Fibroblast of villous mesenchyme (primary cell): Measurements from ENCODE around the gene DNM3. TPM values are rescaled to one million over a fixed set of nuclear protein-coding genes. Genes with fewer than 3 reads are reported as not detected.

Experiments
- DNase-seq: peaks from one replicate; pipeline ENCODE4 v3.0.0-alpha.2; 2010; ENCODE audit warnings: low read depth
- H3K4me3 ChIP-seq: 2 replicates; pipeline ENCODE4 v1.5.1; 2011; ENCODE audit warnings: low read depth, mild to moderate bottlenecking, low read length
- CTCF ChIP-seq: IDR thresholded peaks from 2 replicates; pipeline ENCODE4 v1.5.1; 2012; ENCODE audit warnings: low read depth, mild to moderate bottlenecking, low read length; ENCODE audit not compliant: insufficient read depth
- total RNA-seq: library from RNA; depleted of rRNA; stranded (reverse); fragments of >200 nt; gene quantifications from 2 replicates; pipeline ENCODE4 v1.2.3, GENCODE V29; 2012

Gene DNM3
- total RNA-seq, 1 donor = 2.2 TPM

- H3K4me3 ChIP-seq = no peak overlapping the region
- peak; percentile 41 for DNase-seq
- no peak for TF ChIP-seq CTCF
Measured at GRCh38 chr1:172408958-172409357, 567.7 kb downstream of the DNM3 start.

- H3K4me3 ChIP-seq = no peak overlapping the region
- DNase-seq = no peak
- TF ChIP-seq CTCF = no peak
Measured at GRCh38 chr1:172410027-172410426, 568.7 kb downstream of the DNM3 start.

- H3K4me3 ChIP-seq = no peak overlapping the region
- TF ChIP-seq CTCF = no peak
- DNase-seq = no peak
Measured at GRCh38 chr1:172411791-172412338, 570.6 kb downstream of the DNM3 start.

GRCh38 chr1:172414331-172414730 lies 573.0 kb downstream of the DNM3 start:
- peak; percentile 36 for DNase-seq
- no peak for TF ChIP-seq CTCF
- no peak overlapping the region for H3K4me3 ChIP-seq

GRCh38 chr1:172416496-172417035 lies 575.3 kb downstream of the DNM3 start:
- DNase-seq = no peak
- TF ChIP-seq CTCF = no peak

GRCh38 chr1:172417557-172417956 lies 576.3 kb downstream of the DNM3 start:
- no peak overlapping the region for H3K4me3 ChIP-seq
- no peak for DNase-seq
- no peak for TF ChIP-seq CTCF

More at GRCh38 chr1:172416496-172417035, 575.3 kb downstream of the DNM3 start:
- no peak overlapping the region for H3K4me3 ChIP-seq

- no peak within 1 kb of the TSS for H3K4me3 ChIP-seq
- DNase-seq = no peak
- TF ChIP-seq CTCF = no peak
Measured at GRCh38 chr1:172420385-172420784, 579.1 kb downstream of the DNM3 start, which contains the start of gene C1orf105. Gene C1orf105, plus strand, starts transcription at chr1:172420685. Its CDS starts 201 bp downstream, at chr1:172420886.
